Endothelial cell of umbilical vein (primary cell): Measurements from ENCODE around the gene ITGA2B.

Experiments
- CTCF ChIP-seq, 2 donors: IDR thresholded peaks; 1 replicate in 1 of 2; 2 replicates in 1 of 2; pipeline ENCODE4 v1.5.1; 2011; ENCODE audit warnings: low read length in 2 of 2, mild to moderate bottlenecking in 2 of 2, moderate library complexity in 2 of 2, control low read depth in 1 of 2, inconsistent platforms in 1 of 2, low read depth in 1 of 2; ENCODE audit not compliant: insufficient read depth in 1 of 2; ENCODE audit errors: extremely low read depth in 1 of 2
- EZH2 ChIP-seq: IDR thresholded peaks from 2 replicates; pipeline ENCODE4 v1.6.1; 2012; ENCODE audit warnings: borderline replicate concordance, low read depth, mild to moderate bottlenecking, moderate library complexity, low read length, inconsistent platforms; ENCODE audit not compliant: severe bottlenecking
- FOS ChIP-seq: IDR thresholded peaks from 2 replicates; pipeline ENCODE4 v1.6.1; 2011; ENCODE audit warnings: mild to moderate bottlenecking, low read length, moderate library complexity, borderline replicate concordance; ENCODE audit not compliant: insufficient read depth
- GATA2 ChIP-seq: IDR thresholded peaks from 2 replicates; pipeline ENCODE4 v1.7.0; 2011; ENCODE audit warnings: low read depth, mild to moderate bottlenecking, moderate library complexity, mixed read lengths, low read length; ENCODE audit not compliant: insufficient read length, insufficient read depth
- MAX ChIP-seq: IDR thresholded peaks from 2 replicates; pipeline ENCODE4 v1.6.1; 2011; ENCODE audit not compliant: insufficient read depth, insufficient read length
- MYC ChIP-seq: IDR thresholded peaks from one replicate; pipeline ENCODE4 v1.6.1; 2011; ENCODE audit warnings: mild to moderate bottlenecking, low read depth, low read length
- POLR2A ChIP-seq: IDR thresholded peaks from 2 replicates; pipeline ENCODE4 v1.6.1; 2012; ENCODE audit warnings: low read depth, mild to moderate bottlenecking, control low read depth, low read length
- POLR2AphosphoS5 ChIP-seq: IDR thresholded peaks from 2 replicates; pipeline ENCODE4 v1.6.1; 2012; ENCODE audit warnings: low read depth, mild to moderate bottlenecking, control low read depth, low read length, moderate library complexity; ENCODE audit not compliant: insufficient read depth

- TF ChIP-seq CTCF (IDR thresholded peaks at IDR 0.05; ENCODE audit: extremely low read depth in 1 of 2, insufficient read depth in 1 of 2, low read depth in 1 of 2, low read length in 2 of 2) (no peak), POLR2A (no peak), EZH2 (no peak), POLR2AphosphoS5 (no peak), FOS (no peak), MAX (no peak), MYC (no peak), GATA2 (no peak)
Observed at GRCh38 chr17:44343510-44344209, 45.8 kb downstream of the ITGA2B start.
